A673 (cell line): Measurements from ENCODE around the gene GMDS. TPM values are rescaled to one million over a fixed set of nuclear protein-coding genes. Genes with fewer than 3 reads are reported as not detected.

ENCODE experiments used
- BruUV-seq: library from RNA; stranded (reverse); fragments of 400-500 nt; replicated peaks from 2 replicates; lab custom pipeline; 2021; lab: Mats Ljungman, UMichigan
- CTCF ChIA-PET: fragments of 300-600 bp; sonication (Branson Sonifier 250); formaldehyde crosslinking; loops from one replicate; lab custom pipeline; 2022; ENCODE audit warnings: antibody characterized with exemption; lab: Charles Lee
- POLR2A ChIA-PET: fragments of 300-600 bp; sonication (Branson Sonifier 250); formaldehyde crosslinking; loops from one replicate; lab custom pipeline; 2022; ENCODE audit warnings: antibody characterized with exemption; ENCODE audit not compliant: low non-redundant PET; lab: Charles Lee
- DNase-seq: peaks from one replicate; pipeline ENCODE4 v3.0.0-alpha.2; 2015; ENCODE audit warnings: low spot score
- H3K27ac ChIP-seq: fragments of 200-600 bp; sonication (generic); 2 replicates; pipeline ENCODE4 v1.5.1; 2016; ENCODE audit warnings: mixed run types, low read depth, mild to moderate bottlenecking, mixed read lengths, antibody characterized with exemption, low read length; ENCODE audit not compliant: poor library complexity, severe bottlenecking
- H3K27me3 ChIP-seq: fragments of 200-600 bp; sonication (generic); replicated peaks from 2 replicates; pipeline ENCODE4 v1.6.1; 2017; ENCODE audit warnings: mixed run types, low read depth, mild to moderate bottlenecking, mixed read lengths, antibody characterized with exemption, low read length; ENCODE audit not compliant: insufficient read depth, poor library complexity
- H3K36me3 ChIP-seq: fragments of 200-600 bp; sonication (generic); 2 replicates; pipeline ENCODE4 v1.6.1; 2016; ENCODE audit warnings: mixed run types, mild to moderate bottlenecking, mixed read lengths, antibody characterized with exemption, low read length; ENCODE audit not compliant: insufficient read depth, poor library complexity, severe bottlenecking
- H3K4me1 ChIP-seq: fragments of 200-600 bp; sonication (generic); 2 replicates; pipeline ENCODE4 v1.6.1; 2017; ENCODE audit warnings: mixed run types, mild to moderate bottlenecking, mixed read lengths, antibody characterized with exemption, low read length; ENCODE audit not compliant: insufficient read depth, poor library complexity, severe bottlenecking
- H3K4me3 ChIP-seq: fragments of 200-600 bp; sonication (generic); 2 replicates; pipeline ENCODE4 v1.5.1; 2016; ENCODE audit warnings: low read depth, mixed run types, mild to moderate bottlenecking, mixed read lengths, low read length; ENCODE audit not compliant: poor library complexity, severe bottlenecking
- H3K9me3 ChIP-seq: fragments of 200-600 bp; sonication (generic); 2 replicates; pipeline ENCODE4 v1.6.1; 2016; ENCODE audit warnings: mixed run types, low read depth, mild to moderate bottlenecking, mixed read lengths, antibody characterized with exemption, low read length; ENCODE audit not compliant: poor library complexity, severe bottlenecking
- EZH2 ChIP-seq: fragments of 200-600 bp; sonication (generic); IDR thresholded peaks from 2 replicates; pipeline ENCODE4 v1.6.1; 2017; ENCODE audit warnings: borderline replicate concordance, low read depth, mild to moderate bottlenecking, mixed read lengths, antibody characterized with exemption, low read length; ENCODE audit not compliant: poor library complexity, severe bottlenecking
- intact Hi-C: fragments of 100-400 bp; cut with micrococcal nuclease; formaldehyde crosslinking; loops from one replicate; pipeline ENCODE4 v1.10.0; 2022; ENCODE audit not compliant: unreplicated experiment
- total RNA-seq: library from RNA; stranded (reverse); gene quantifications from 2 replicates; pipeline ENCODE4 v1.2.3, GENCODE V29; 2021
- TF ChIP-seq, protein P1 (sequence below): fragments of 300-800, 200-600 bp; sonication (generic); conservative IDR thresholded peaks from 2 replicates; pipeline ENCODE4 v1.5.1; 2017; ENCODE audit warnings: low read depth, mild to moderate bottlenecking, antibody characterized with exemption, low read length, moderate library complexity, mixed read lengths

Gene GMDS
- total RNA-seq, 1 experiment from 2014 or later, result 15.2 TPM

DNA sequence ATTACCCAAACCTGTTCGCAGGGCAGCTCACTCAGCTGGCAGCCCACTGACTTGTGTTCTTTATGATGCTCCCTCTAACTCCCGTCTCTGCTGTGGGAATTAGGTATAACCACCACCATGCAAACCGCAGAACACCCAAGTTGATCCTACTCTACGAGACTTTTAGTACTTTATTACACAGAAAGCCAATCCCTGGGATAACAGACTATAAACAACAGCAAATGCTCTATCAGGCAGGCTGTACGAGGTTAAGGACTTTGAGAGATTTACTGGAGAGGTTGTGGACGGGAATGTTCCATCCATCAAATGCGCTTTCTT, 394.6 kb downstream of the GMDS start:
- Histone ChIP-seq H3K4me3 (no peak overlapping the region), H3K27me3 (no peaks in the 10 kb centered on the region), H3K4me1 (peaks cover 8% of the 10 kb centered on the region), H3K27ac (no peak overlapping the region), H3K9me3 (no peaks in the 10 kb centered on the region), H3K36me3 (no peaks in the 10 kb centered on the region)
- intact Hi-C loops, result no loop called here
- BruUV-seq, result no TSS peak
- DNase-seq, result no peak
- TF ChIP-seq EZH2, result no peak
- TF ChIP-seq, protein P1, sequence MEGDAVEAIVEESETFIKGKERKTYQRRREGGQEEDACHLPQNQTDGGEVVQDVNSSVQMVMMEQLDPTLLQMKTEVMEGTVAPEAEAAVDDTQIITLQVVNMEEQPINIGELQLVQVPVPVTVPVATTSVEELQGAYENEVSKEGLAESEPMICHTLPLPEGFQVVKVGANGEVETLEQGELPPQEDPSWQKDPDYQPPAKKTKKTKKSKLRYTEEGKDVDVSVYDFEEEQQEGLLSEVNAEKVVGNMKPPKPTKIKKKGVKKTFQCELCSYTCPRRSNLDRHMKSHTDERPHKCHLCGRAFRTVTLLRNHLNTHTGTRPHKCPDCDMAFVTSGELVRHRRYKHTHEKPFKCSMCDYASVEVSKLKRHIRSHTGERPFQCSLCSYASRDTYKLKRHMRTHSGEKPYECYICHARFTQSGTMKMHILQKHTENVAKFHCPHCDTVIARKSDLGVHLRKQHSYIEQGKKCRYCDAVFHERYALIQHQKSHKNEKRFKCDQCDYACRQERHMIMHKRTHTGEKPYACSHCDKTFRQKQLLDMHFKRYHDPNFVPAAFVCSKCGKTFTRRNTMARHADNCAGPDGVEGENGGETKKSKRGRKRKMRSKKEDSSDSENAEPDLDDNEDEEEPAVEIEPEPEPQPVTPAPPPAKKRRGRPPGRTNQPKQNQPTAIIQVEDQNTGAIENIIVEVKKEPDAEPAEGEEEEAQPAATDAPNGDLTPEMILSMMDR, result no peak
- ChIA-PET POLR2A (no interaction called here), CTCF (no interaction called here)

DNA sequence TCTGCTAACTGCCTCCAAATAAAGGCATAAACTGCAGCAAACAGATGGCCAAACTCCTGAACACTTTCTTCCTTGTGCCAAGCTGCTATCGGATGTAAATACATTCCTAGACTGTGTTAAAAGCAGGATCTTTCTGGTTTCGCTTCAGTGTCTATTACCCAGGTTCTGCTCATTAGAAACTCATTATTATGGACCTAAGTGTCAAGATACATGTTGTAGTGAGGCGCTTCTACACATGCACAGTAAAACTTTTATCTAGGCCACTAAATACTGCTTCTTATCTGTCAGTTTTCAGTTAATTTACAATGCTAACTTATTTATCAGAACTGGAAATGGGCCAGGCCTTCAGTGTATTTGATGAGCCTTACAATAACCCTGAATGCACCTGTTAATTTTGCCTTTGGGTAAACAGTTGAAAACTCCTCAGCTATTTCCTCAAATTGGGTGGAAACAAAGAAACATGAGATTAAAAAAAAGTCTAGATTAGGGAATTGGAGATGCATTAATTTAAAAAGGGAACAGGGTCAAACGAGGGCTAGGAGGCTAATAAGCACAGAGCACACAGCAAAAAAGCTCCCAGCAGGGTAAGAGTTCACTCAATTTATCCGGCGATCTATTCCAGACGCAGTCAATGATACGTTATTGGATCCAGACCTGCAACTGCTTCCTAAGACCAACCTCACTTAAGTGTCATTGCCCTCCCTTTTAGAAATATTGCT, 395.1 kb downstream of the GMDS start:
- Histone ChIP-seq H3K4me3 (no peak overlapping the region), H3K9me3 (no peaks in the 10 kb centered on the region), H3K4me1 (peaks cover 3% of the 10 kb centered on the region), H3K27ac (no peak overlapping the region), H3K36me3 (no peaks in the 10 kb centered on the region), H3K27me3 (no peaks in the 10 kb centered on the region)
- intact Hi-C loops, result no loop called here
- DNase-seq, result no peak
- no peak for TF ChIP-seq EZH2
- TF ChIP-seq, protein P1, result no peak
- POLR2A ChIA-PET, result no interaction called here
- no TSS peak for BruUV-seq
- CTCF ChIA-PET, result no interaction called here

DNA sequence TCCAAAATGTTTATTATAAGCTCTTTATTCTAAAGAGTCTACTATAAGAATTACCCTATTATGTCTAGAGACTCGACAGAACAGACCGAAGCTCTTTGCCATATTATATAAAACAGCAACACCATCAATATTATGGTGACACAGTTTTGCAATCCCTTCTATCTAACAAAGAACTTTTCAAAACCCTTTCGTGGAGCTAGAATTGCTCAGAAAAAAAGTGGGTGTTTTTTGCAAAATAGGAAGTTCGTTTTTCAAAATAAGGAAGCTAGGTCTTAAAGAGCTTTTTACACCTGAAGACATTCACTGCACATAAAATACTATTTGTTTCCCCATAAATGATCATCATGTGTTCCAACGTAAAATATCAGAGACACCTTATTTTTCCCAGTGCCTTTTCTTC, 395.7 kb downstream of the GMDS start:
- ChIA-PET POLR2A (no interaction called here), CTCF (no interaction called here)
- Histone ChIP-seq H3K4me3 (no peak overlapping the region), H3K36me3 (no peaks in the 10 kb centered on the region), H3K27ac (no peak overlapping the region), H3K4me1 (no peaks in the 10 kb centered on the region), H3K9me3 (no peaks in the 10 kb centered on the region), H3K27me3 (no peaks in the 10 kb centered on the region)
- BruUV-seq, result no TSS peak
- no peak for TF ChIP-seq EZH2
- TF ChIP-seq, protein P1, result no peak
- no peak for DNase-seq
- intact Hi-C loops, result no loop called here
